SK-N-SH (cell line): Measurements from ENCODE around the gene MRPS21. TPM values are rescaled to one million over a fixed set of nuclear protein-coding genes. Genes with fewer than 3 reads are reported as not detected.

Experiments
- CTCF ChIA-PET: fragments of 300-600, 350-600 bp; formaldehyde crosslinking; extraction: SDS; loops from one replicate; lab custom pipeline; 2021; lab: Yijun Ruan, JAX
- POLR2A ChIA-PET: fragments of 350-600 bp; sonication (Branson Sonifier 250); formaldehyde crosslinking; extraction: SDS; loops from one replicate; lab custom pipeline; 2020; ENCODE audit warnings: antibody characterized with exemption, inconsistent platforms; lab: Yijun Ruan, JAX
- DNase-seq: peaks from one replicate; pipeline ENCODE4 v3.0.0; 2012
- H2AFZ ChIP-seq: fragments of 200-600 bp; sonication (generic); 2 replicates; pipeline ENCODE4 v1.8.1; 2016; ENCODE audit warnings: antibody characterized with exemption, mild to moderate bottlenecking, low read depth
- H3F3A ChIP-seq: fragments of 200-600 bp; sonication (generic); replicated peaks from 2 replicates; pipeline ENCODE3; 2016; ENCODE audit warnings: antibody characterized with exemption, mild to moderate bottlenecking; ENCODE audit not compliant: insufficient read depth
- H3K27ac ChIP-seq, 2 experiments: fragments of 200-500 bp in 1 of 2; fragments of 200-600 bp in 1 of 2; sonication (Bioruptor generic) in 1 of 2; sonication (generic), shearing (Covaris generic) in 1 of 2; 2 replicates each; pipeline versions ENCODE4 v1.5.1 to v1.6.1; 2014 to 2016; ENCODE audit warnings: low read depth in 2 of 2, inconsistent platforms in 1 of 2, low read length in 1 of 2, mild to moderate bottlenecking in 1 of 2, mixed read lengths in 1 of 2
- H3K27me3 ChIP-seq: fragments of 200-600 bp; sonication (generic), shearing (Covaris generic); 2 replicates; pipeline ENCODE4 v1.6.1; 2016; ENCODE audit warnings: mixed run types; ENCODE audit not compliant: insufficient read depth
- H3K36me3 ChIP-seq, 2 experiments: fragments of 200-500 bp in 1 of 2; fragments of 200-600 bp in 1 of 2; sonication (Bioruptor generic) in 1 of 2; sonication (generic) in 1 of 2; replicated peaks in 1 of 2; 2 replicates each; pipeline versions ENCODE3 to v1.5.1; 2014 to 2016; ENCODE audit warnings: low read length in 1 of 2, mild to moderate bottlenecking in 1 of 2; ENCODE audit not compliant: insufficient read depth in 2 of 2, control insufficient read depth in 1 of 2
- H3K4me1 ChIP-seq, 2 experiments: fragments of 200-500 bp in 1 of 2; fragments of 200-600 bp in 1 of 2; sonication (Bioruptor generic) in 1 of 2; sonication (generic), shearing (Covaris generic) in 1 of 2; 2 replicates each; pipeline versions ENCODE4 v1.5.1 to v1.6.1; 2014 to 2016; ENCODE audit warnings: low read depth in 1 of 2, low read length in 1 of 2, mixed run types in 1 of 2; ENCODE audit not compliant: insufficient read depth in 2 of 2, control insufficient read depth in 1 of 2
- H3K4me2 ChIP-seq: fragments of 200-600 bp; sonication (generic), shearing (Covaris generic); 2 replicates; pipeline ENCODE4 v1.6.1; 2017; ENCODE audit warnings: mixed run types
- H3K4me3 ChIP-seq, 2 experiments: fragments of 200-500 bp in 1 of 2; fragments of 200-600 bp in 1 of 2; sonication (Bioruptor generic) in 1 of 2; sonication (generic), shearing (Covaris generic) in 1 of 2; 2 replicates each; pipeline versions ENCODE4 v1.5.1 to v1.8.1; 2014 to 2016; ENCODE audit warnings: low read depth in 2 of 2, inconsistent platforms in 1 of 2, low read length in 1 of 2, mild to moderate bottlenecking in 1 of 2, mixed read lengths in 1 of 2, moderate library complexity in 1 of 2
- H3K79me2 ChIP-seq: fragments of 200-600 bp; sonication (generic); 2 replicates; pipeline ENCODE4 v1.8.1; 2017; ENCODE audit warnings: mild to moderate bottlenecking; ENCODE audit not compliant: insufficient read depth
- H3K9ac ChIP-seq: fragments of 200-600 bp; sonication (generic); 2 replicates; pipeline ENCODE4 v1.6.1; 2017; ENCODE audit warnings: mixed run types
- H3K9me2 ChIP-seq: fragments of 200-600 bp; sonication (generic); 2 replicates; pipeline ENCODE4 v1.6.1; 2017; ENCODE audit warnings: mixed run types
- H3K9me3 ChIP-seq: fragments of 200-600 bp; sonication (generic); 2 replicates; pipeline ENCODE4 v1.6.1; 2017; ENCODE audit warnings: mixed run types, mild to moderate bottlenecking, moderate library complexity
- H4K20me1 ChIP-seq: fragments of 200-600 bp; sonication (generic); 2 replicates; pipeline ENCODE4 v1.6.1; 2017; ENCODE audit warnings: mild to moderate bottlenecking, mixed run types; ENCODE audit not compliant: insufficient read depth
- EP300 ChIP-seq, 2 experiments: IDR thresholded peaks; 2 replicates each; pipeline versions ENCODE4 v1.4.0 to v1.6.1; 2012; ENCODE audit warnings: borderline replicate concordance in 1 of 2, low read depth in 1 of 2, low read length in 1 of 2
- EZH2phosphoT487 ChIP-seq: fragments of 200-600 bp; sonication (generic); IDR thresholded peaks from 2 replicates; pipeline ENCODE4 v1.6.1; 2017; ENCODE audit warnings: low read depth, mixed run types, mild to moderate bottlenecking, antibody characterized with exemption, moderate library complexity, borderline replicate concordance
- FOSL2 ChIP-seq: IDR thresholded peaks from 2 replicates; pipeline ENCODE4 v1.4.0; 2012; ENCODE audit warnings: low read depth, mild to moderate bottlenecking, moderate library complexity, borderline replicate concordance
- GABPA ChIP-seq: IDR thresholded peaks from 2 replicates; pipeline ENCODE4 v1.4.0; 2012; ENCODE audit warnings: low read depth, mild to moderate bottlenecking
- RAD21 ChIP-seq: IDR thresholded peaks from 2 replicates; pipeline ENCODE4 v1.6.1; 2012; ENCODE audit warnings: mild to moderate bottlenecking, low read length
- TAF1 ChIP-seq: IDR thresholded peaks from 2 replicates; pipeline ENCODE4 v1.6.1; 2012; ENCODE audit warnings: low read depth, mild to moderate bottlenecking, low read length, moderate library complexity, borderline replicate concordance
- WGBS: methylation state at CpG from one replicate; pipeline ENCODE4 v1.1.6; 2017; ENCODE audit warnings: low lambda C conversion rate; 5-methylcytosine and 5-hydroxymethylcytosine counted together
- polyA plus RNA-seq, 3 experiments: library from polyadenylated mRNA; depleted of rRNA; stranded (reverse); fragments of >200 nt; gene quantifications; 2 replicates each; pipeline ENCODE4 v1.2.3, GENCODE V29; 2012
- TF ChIP-seq, protein P1 (sequence below): IDR thresholded peaks from 2 replicates; pipeline ENCODE4 v1.6.1; 2012; ENCODE audit warnings: mild to moderate bottlenecking, low read depth, low read length, moderate library complexity
- TF ChIP-seq, protein P2 (sequence below): fragments of 150-350 bp; IDR thresholded peaks from 2 replicates; pipeline ENCODE4 v1.6.1; 2017; ENCODE audit warnings: antibody characterized with exemption, low read length, low read depth, borderline replicate concordance
- TF ChIP-seq, protein P3 (sequence below): IDR thresholded peaks from 2 replicates; pipeline ENCODE4; 2012
- TF ChIP-seq, protein P4 (sequence below): IDR thresholded peaks from 2 replicates; pipeline ENCODE4 v1.4.0; 2012; ENCODE audit warnings: low read depth, borderline replicate concordance

The MRPS21 gene
- polyA plus RNA-seq, 1 of the 3 experiments (the other 2 are of a cell fraction) = 136 TPM

DNA sequence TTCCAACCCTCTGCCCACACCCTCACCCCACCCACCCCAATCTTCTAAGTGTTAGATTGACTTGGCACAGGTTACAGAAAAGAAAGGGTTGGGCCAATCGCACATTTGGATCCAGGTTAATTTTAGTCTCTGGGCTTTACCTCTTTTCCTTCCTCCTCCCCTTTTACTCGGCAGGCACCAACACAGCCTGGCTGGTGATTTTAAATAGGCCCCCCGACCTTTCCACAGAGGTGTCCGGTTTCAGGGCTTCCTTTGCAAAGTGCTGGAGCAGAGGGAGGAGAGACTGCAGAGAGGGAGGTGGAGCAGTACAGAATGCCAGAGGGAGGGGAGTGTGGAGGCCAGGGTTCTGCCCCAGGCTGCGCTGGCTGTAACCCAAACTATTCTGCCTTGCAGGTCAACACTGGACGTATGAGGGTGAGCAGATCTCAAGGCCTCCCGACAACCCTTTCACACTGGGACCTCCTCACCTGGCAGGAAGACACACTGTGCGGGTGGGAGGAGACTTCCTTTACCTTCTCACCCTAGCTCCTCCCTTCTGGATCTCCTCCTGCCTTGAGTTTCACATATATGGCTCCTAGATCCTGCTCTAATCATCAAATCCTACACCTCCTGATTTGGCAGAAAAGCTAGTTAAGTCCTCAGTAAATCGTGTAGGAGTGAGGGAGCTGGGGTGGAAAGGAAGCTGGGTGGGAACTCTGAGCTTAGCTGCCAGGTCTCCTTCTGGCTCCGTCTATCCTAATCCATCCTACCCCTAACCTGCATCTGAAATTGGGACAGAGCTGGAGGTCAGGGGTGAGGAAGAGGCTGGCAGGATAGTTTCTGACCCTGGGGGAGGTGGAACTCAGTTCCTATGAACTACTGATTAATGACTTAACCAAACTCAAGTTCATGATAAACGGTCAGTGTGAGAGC is 33.6 kb upstream of the MRPS21 start:
- TF ChIP-seq, protein P1, sequence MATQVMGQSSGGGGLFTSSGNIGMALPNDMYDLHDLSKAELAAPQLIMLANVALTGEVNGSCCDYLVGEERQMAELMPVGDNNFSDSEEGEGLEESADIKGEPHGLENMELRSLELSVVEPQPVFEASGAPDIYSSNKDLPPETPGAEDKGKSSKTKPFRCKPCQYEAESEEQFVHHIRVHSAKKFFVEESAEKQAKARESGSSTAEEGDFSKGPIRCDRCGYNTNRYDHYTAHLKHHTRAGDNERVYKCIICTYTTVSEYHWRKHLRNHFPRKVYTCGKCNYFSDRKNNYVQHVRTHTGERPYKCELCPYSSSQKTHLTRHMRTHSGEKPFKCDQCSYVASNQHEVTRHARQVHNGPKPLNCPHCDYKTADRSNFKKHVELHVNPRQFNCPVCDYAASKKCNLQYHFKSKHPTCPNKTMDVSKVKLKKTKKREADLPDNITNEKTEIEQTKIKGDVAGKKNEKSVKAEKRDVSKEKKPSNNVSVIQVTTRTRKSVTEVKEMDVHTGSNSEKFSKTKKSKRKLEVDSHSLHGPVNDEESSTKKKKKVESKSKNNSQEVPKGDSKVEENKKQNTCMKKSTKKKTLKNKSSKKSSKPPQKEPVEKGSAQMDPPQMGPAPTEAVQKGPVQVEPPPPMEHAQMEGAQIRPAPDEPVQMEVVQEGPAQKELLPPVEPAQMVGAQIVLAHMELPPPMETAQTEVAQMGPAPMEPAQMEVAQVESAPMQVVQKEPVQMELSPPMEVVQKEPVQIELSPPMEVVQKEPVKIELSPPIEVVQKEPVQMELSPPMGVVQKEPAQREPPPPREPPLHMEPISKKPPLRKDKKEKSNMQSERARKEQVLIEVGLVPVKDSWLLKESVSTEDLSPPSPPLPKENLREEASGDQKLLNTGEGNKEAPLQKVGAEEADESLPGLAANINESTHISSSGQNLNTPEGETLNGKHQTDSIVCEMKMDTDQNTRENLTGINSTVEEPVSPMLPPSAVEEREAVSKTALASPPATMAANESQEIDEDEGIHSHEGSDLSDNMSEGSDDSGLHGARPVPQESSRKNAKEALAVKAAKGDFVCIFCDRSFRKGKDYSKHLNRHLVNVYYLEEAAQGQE = no peak
- H3K4me3 ChIP-seq = no peak overlapping the region
- no peak overlapping the region for H3K9ac ChIP-seq
- H3K27me3 ChIP-seq = no peaks in the 10 kb centered on the region
- peak overlapping the region; percentile 17; the same call in 1 of the 2 replicates for H3K4me2 ChIP-seq
- peaks cover 17 to 21% of the 10 kb centered on the region in 2 experiments; a peak in 3 of 4 replicates for H3K4me1 ChIP-seq
- POLR2A ChIA-PET = interaction anchor here (2.1 kb wide), 1 partner anchor 9 kb away, joined by 9 read pairs; the partner anchor contains the start of gene APH1A
- no peaks in the 10 kb centered on the region for H4K20me1 ChIP-seq
- WGBS = 63% methylated on average over 9 of the region's 11 CpGs
- peaks cover 6 to 9% of the 10 kb centered on the region in 2 experiments for H3K36me3 ChIP-seq
- H3K9me3 ChIP-seq = no peaks in the 10 kb centered on the region
- CTCF ChIA-PET = interaction anchor here (0.9 to 8.7 kb wide), 2 partner anchors 20 to 21 kb away, joined by 3 to 110 read pairs; partner anchors contain the start of gene CIART
- DNase-seq = peak; percentile 21
- no peaks in the 10 kb centered on the region for H3K79me2 ChIP-seq
- H2AFZ ChIP-seq = no peak overlapping the region
- peak overlapping the region in 1 of 2 experiments; percentile 17; a peak in 1 of 4 replicates for H3K27ac ChIP-seq
- H3F3A ChIP-seq = peaks cover 12% of the 10 kb centered on the region
- no peaks in the 10 kb centered on the region for H3K9me2 ChIP-seq

DNA sequence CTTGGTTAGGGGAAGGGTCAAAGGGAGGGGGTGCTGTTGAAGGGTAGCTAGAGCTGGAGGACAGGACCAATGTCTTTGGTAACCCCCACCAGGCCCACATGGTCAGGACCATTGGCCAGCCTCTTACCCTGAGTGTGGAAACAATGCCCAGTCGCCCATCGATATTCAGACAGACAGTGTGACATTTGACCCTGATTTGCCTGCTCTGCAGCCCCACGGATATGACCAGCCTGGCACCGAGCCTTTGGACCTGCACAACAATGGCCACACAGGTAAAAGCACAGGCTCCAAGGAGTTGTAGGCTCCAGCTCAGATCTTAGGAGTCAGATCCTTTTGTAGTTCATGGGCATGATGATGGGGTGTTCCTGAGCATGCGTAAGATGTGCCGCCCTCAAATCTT is 32.3 kb upstream of the MRPS21 start:
- no peaks in the 10 kb centered on the region for H3K27me3 ChIP-seq
- H3K27ac ChIP-seq = no peak overlapping the region
- no peak overlapping the region for H3K4me2 ChIP-seq
- peaks cover 20 to 21% of the 10 kb centered on the region in 2 experiments for H3K36me3 ChIP-seq
- H3K9me2 ChIP-seq = no peaks in the 10 kb centered on the region
- POLR2A ChIA-PET = no interaction called here
- DNase-seq = no peak
- no peak overlapping the region for H3K4me3 ChIP-seq
- no peak overlapping the region for H3K9ac ChIP-seq
- CTCF ChIA-PET = interaction anchor here (0.7 to 8.7 kb wide), 2 partner anchors 19 to 271 kb away, joined by 3 to 110 read pairs; partner anchors contain the start of gene CIART
- peaks cover 9 to 13% of the 10 kb centered on the region in 2 experiments; a peak in 2 of 4 replicates for H3K4me1 ChIP-seq
- H2AFZ ChIP-seq = no peak overlapping the region
- H3K9me3 ChIP-seq = no peaks in the 10 kb centered on the region
- H3K79me2 ChIP-seq = peaks cover 2% of the 10 kb centered on the region; the same call in 1 of the 2 replicates
- H4K20me1 ChIP-seq = no peaks in the 10 kb centered on the region
- peaks cover 4% of the 10 kb centered on the region for H3F3A ChIP-seq
- WGBS = 87% methylated on average over 4 of the region's 6 CpGs
- TF ChIP-seq FOSL2 = no peak
- TF ChIP-seq, protein P2, sequence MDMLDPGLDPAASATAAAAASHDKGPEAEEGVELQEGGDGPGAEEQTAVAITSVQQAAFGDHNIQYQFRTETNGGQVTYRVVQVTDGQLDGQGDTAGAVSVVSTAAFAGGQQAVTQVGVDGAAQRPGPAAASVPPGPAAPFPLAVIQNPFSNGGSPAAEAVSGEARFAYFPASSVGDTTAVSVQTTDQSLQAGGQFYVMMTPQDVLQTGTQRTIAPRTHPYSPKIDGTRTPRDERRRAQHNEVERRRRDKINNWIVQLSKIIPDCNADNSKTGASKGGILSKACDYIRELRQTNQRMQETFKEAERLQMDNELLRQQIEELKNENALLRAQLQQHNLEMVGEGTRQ = no peak
- no peak for TF ChIP-seq RAD21
- TF ChIP-seq, protein P1 = no peak
- TF ChIP-seq EZH2phosphoT487 = no peak
- no peak for TF ChIP-seq TAF1
- no peak for TF ChIP-seq GABPA
- TF ChIP-seq, protein P3, sequence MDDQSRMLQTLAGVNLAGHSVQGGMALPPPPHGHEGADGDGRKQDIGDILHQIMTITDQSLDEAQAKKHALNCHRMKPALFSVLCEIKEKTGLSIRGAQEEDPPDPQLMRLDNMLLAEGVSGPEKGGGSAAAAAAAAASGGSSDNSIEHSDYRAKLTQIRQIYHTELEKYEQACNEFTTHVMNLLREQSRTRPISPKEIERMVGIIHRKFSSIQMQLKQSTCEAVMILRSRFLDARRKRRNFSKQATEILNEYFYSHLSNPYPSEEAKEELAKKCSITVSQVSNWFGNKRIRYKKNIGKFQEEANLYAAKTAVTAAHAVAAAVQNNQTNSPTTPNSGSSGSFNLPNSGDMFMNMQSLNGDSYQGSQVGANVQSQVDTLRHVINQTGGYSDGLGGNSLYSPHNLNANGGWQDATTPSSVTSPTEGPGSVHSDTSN = no peak
- TF ChIP-seq EP300 (IDR thresholded peaks at IDR 0.05; ENCODE audit: borderline replicate concordance in 1 of 2, low read depth in 1 of 2, low read length in 1 of 2) = no peak
- TF ChIP-seq, protein P4, sequence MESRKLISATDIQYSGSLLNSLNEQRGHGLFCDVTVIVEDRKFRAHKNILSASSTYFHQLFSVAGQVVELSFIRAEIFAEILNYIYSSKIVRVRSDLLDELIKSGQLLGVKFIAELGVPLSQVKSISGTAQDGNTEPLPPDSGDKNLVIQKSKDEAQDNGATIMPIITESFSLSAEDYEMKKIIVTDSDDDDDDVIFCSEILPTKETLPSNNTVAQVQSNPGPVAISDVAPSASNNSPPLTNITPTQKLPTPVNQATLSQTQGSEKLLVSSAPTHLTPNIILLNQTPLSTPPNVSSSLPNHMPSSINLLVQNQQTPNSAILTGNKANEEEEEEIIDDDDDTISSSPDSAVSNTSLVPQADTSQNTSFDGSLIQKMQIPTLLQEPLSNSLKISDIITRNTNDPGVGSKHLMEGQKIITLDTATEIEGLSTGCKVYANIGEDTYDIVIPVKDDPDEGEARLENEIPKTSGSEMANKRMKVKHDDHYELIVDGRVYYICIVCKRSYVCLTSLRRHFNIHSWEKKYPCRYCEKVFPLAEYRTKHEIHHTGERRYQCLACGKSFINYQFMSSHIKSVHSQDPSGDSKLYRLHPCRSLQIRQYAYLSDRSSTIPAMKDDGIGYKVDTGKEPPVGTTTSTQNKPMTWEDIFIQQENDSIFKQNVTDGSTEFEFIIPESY = no peak
